GM12801 (cell line): ENCODE results near the gene DCDC1.

ENCODE experiments used
- TF ChIP-seq, protein P1 (sequence below): IDR thresholded peaks from one replicate; pipeline ENCODE4 v1.5.1; 2011; ENCODE audit warnings: control low read depth; ENCODE audit not compliant: insufficient read length; ENCODE audit errors: extremely low read depth

The DCDC1 gene

DNA sequence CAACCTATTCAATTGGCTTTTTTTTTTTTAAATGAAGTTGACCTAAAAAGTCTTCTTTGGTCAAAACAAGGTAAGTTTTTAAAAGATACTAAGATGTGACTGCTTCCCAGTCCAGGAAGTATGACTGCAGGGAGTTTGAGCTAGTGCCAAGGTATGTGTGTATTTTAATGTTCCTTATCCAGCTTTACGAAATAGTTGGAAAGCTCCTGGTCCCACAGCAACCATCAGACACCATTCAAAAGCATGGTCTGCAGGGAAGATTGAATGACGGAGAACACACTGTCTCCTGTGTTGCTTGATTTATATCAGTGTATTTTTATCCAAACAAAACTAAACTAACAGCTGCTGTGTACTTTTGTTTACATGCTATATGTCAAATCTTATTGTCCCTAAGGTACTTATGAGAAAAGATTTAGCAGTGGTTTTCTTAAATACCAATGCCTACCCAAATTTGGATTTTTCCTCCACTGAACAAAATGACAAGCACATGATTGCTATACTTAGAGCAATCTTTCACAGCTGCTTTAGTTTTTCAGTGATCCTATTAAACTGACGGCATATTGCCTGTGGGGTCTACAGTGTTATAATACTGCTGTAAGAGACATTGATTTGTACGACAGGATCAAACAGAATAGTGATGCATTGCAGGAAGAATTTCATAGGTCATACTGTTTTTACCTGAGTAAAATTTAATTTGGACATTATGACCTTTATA is 122.9 kb downstream of the DCDC1 start:
- TF ChIP-seq, protein P1, sequence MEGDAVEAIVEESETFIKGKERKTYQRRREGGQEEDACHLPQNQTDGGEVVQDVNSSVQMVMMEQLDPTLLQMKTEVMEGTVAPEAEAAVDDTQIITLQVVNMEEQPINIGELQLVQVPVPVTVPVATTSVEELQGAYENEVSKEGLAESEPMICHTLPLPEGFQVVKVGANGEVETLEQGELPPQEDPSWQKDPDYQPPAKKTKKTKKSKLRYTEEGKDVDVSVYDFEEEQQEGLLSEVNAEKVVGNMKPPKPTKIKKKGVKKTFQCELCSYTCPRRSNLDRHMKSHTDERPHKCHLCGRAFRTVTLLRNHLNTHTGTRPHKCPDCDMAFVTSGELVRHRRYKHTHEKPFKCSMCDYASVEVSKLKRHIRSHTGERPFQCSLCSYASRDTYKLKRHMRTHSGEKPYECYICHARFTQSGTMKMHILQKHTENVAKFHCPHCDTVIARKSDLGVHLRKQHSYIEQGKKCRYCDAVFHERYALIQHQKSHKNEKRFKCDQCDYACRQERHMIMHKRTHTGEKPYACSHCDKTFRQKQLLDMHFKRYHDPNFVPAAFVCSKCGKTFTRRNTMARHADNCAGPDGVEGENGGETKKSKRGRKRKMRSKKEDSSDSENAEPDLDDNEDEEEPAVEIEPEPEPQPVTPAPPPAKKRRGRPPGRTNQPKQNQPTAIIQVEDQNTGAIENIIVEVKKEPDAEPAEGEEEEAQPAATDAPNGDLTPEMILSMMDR, result no peak

GRCh38 chr11:31243706-31244105 is 125.8 kb downstream of the DCDC1 start:
- TF ChIP-seq, protein P1, result no peak

DNA sequence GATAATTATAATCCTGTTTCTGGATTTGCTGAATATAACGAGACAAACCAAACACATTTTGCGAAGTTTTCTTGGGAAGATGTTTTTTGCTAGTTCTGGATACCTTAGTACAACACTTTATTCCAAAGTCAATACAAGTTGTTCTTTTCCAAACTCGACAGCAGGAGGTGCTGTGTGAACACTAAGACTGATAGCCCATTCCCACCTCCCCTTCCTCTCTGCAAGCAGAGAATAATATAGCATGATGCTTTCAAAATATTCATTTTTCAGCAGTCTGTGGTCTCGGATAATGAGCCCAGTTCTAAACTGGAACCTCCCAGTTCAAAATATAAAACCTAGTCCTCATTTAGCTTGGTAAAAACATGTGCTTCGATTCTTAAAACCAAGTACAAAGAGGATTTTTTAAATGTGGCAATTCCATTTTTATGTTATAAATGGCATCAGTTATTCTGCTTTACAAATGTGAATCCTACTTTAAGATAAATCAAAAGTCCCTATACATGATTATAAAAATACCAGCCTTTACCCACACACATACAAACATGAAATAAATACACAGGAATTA is 129.1 kb downstream of the DCDC1 start:
- TF ChIP-seq, protein P1, result no peak

GRCh38 chr11:31237819-31238760 is 131.4 kb downstream of the DCDC1 start:
- TF ChIP-seq, protein P1, result no peak

DNA sequence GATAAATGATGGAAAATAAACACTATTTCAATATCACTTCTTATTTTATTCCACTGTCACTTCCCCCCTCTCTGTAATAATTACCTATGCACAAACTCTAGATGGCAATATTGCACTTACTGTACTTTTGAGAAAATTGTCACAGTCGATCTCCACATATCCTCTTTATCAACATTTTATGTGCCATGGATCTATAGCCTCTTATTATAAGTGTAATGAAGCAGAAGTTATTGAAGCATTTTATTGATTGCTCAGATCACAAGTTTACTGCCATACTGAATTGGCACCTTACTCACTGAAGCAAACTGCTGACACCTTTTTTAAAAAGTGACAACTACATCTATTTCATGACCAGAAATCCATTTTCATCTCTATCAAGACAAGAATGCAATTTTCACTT is 133.4 kb downstream of the DCDC1 start:
- TF ChIP-seq, protein P1, result no peak

GRCh38 chr11:31233425-31233824 is 136.1 kb downstream of the DCDC1 start:
- TF ChIP-seq, protein P1, result no peak

GRCh38 chr11:31231601-31232000 is 137.9 kb downstream of the DCDC1 start:
- TF ChIP-seq, protein P1, result no peak
